K562 (cell line): ENCODE data around the gene BRWD1. TPM values are rescaled to one million over a fixed set of nuclear protein-coding genes. Genes with fewer than 3 reads are reported as not detected.

Experiments
- ATF1 ChIP-seq, 2 experiments: fragments of 450-650 bp in 1 of 2; IDR thresholded peaks; 2 replicates each; pipeline ENCODE4 v1.6.1; 2016; ENCODE audit warnings: missing compliant biosample characterization in 1 of 2, missing genetic modification characterization in 1 of 2
- CXXC5 ChIP-seq: fragments of 250-450 bp; sonication (Bioruptor Pico); IDR thresholded peaks from 2 replicates; pipeline ENCODE4 v1.8.0; 2022; ENCODE audit warnings: inconsistent platforms, mild to moderate bottlenecking, moderate library complexity
- E2F5 ChIP-seq: sonication (generic); formaldehyde crosslinking; IDR thresholded peaks from 2 replicates; pipeline ENCODE4 v1.8.0; 2022; ENCODE audit warnings: mild to moderate bottlenecking, missing genetic modification reagents
- E4F1 ChIP-seq: fragments of 250-450 bp; sonication (Bioruptor Pico); IDR thresholded peaks from 2 replicates; pipeline ENCODE4 v1.5.0; 2021; ENCODE audit warnings: mild to moderate bottlenecking, borderline replicate concordance
- GABPB1 ChIP-seq: sonication (generic); formaldehyde crosslinking; IDR thresholded peaks from 2 replicates; pipeline ENCODE4 v1.8.0; 2022; ENCODE audit warnings: mild to moderate bottlenecking, missing genetic modification reagents
- HES1 ChIP-seq: fragments of 450-650 bp; IDR thresholded peaks from 2 replicates; pipeline ENCODE4 v1.6.1; 2016; ENCODE audit warnings: low read depth, mild to moderate bottlenecking, moderate library complexity
- HMGN3 ChIP-seq: IDR thresholded peaks from 2 replicates; pipeline ENCODE4 v1.6.1; 2011; ENCODE audit warnings: borderline replicate concordance, low read depth, mild to moderate bottlenecking, mixed read lengths, low read length; ENCODE audit not compliant: insufficient read length; ENCODE audit errors: extremely low read depth
- KAT7 ChIP-seq: sonication (generic); formaldehyde crosslinking; IDR thresholded peaks from 2 replicates; pipeline ENCODE4 v1.8.0; 2022; ENCODE audit warnings: missing genetic modification reagents, mild to moderate bottlenecking, borderline replicate concordance
- MBD2 ChIP-seq: sonication (generic); IDR thresholded peaks from 2 replicates; pipeline ENCODE4 v1.6.1; 2016; ENCODE audit warnings: low read depth, borderline replicate concordance
- NFYB ChIP-seq: IDR thresholded peaks from 2 replicates; pipeline ENCODE4 v1.6.1; 2011; ENCODE audit warnings: mild to moderate bottlenecking, moderate library complexity; ENCODE audit not compliant: insufficient read length; ENCODE audit errors: extremely low read depth
- PHB2 ChIP-seq: fragments of 450-650 bp; IDR thresholded peaks from 2 replicates; pipeline ENCODE4 v1.6.1; 2017; ENCODE audit warnings: low read depth
- POLR2G ChIP-seq: fragments of 200-400 bp; formaldehyde crosslinking; IDR thresholded peaks from 2 replicates; pipeline ENCODE4 v1.6.1; 2017; ENCODE audit warnings: low read depth, mild to moderate bottlenecking, antibody characterized with exemption, low read length, moderate library complexity
- RB1 ChIP-seq: fragments of 450-650 bp; IDR thresholded peaks from 2 replicates; pipeline ENCODE4 v1.6.1; 2017; ENCODE audit warnings: low read depth, mild to moderate bottlenecking
- SOX6 ChIP-seq: fragments of 450-650 bp; IDR thresholded peaks from 2 replicates; pipeline ENCODE4 v1.6.1; 2014; ENCODE audit warnings: mild to moderate bottlenecking
- YY1 ChIP-seq, 3 experiments: IDR thresholded peaks; 2 replicates each; pipeline ENCODE4 v1.6.1; 2011; ENCODE audit warnings: low read length in 2 of 3, mild to moderate bottlenecking in 2 of 3, moderate library complexity in 2 of 3, borderline replicate concordance in 1 of 3, control low read depth in 1 of 3, low read depth in 1 of 3; ENCODE audit not compliant: insufficient read depth in 3 of 3, insufficient replicate concordance in 2 of 3, control insufficient read depth in 1 of 3, insufficient read length in 1 of 3; ENCODE audit errors: extremely low read depth in 1 of 3
- ZFPM2 ChIP-seq: fragments of 250-450 bp; sonication (Bioruptor Pico); IDR thresholded peaks from 2 replicates; pipeline ENCODE4 v1.5.1; 2022; ENCODE audit warnings: mild to moderate bottlenecking
- ZNF277 ChIP-seq: fragments of 250-450 bp; sonication (Bioruptor Pico); IDR thresholded peaks from 2 replicates; pipeline ENCODE4 v1.8.0; 2022; ENCODE audit warnings: inconsistent platforms, mild to moderate bottlenecking, moderate library complexity, borderline replicate concordance
- ZNF740 ChIP-seq, 3 experiments: fragments of 200-800 bp in 1 of 3; sonication (Bioruptor generic) in 1 of 3; sonication (generic) in 1 of 3; formaldehyde crosslinking in 1 of 3; IDR thresholded peaks; 2 replicates each; pipeline versions ENCODE4 v1.6.1 to v1.8.0; 2016 to 2022; ENCODE audit warnings: mild to moderate bottlenecking in 2 of 3, missing compliant biosample characterization in 2 of 3, missing genetic modification characterization in 2 of 3, missing genetic modification reagents in 1 of 3
- polyA plus RNA-seq, 8 experiments: library from polyadenylated mRNA; depleted of rRNA in 4 of 8; stranded (reverse) in 5 of 8; unstranded in 3 of 8; fragments of >200 nt; fragmentation: Nextera tagmentation in 2 of 8; fragmentation: Illumina TruSeq in 1 of 8; extraction: Ambion mirVana in 2 of 8; extraction: Trizol in 1 of 8; gene quantifications; 2 replicates each; pipeline versions ENCODE4 v1.2.1 to v1.2.3, GENCODE V29; 2011 to 2014; ENCODE audit warnings: inconsistent platforms in 1 of 8, missing spikeins in 1 of 8
- total RNA-seq, 7 experiments: library from RNA; depleted of rRNA in 6 of 7; stranded (reverse); fragments of >200 nt in 6 of 7; fragmentation: Illumina TruSeq in 2 of 7; extraction: Trizol in 2 of 7; gene quantifications; 2 replicates each; pipeline versions ENCODE4 v1.2.1 to v1.2.3, GENCODE V29; 2011 to 2021; ENCODE audit warnings: low replicate concordance in 1 of 7

Gene BRWD1
- total and polyA plus RNA-seq, 9 of the 15 experiments (the other 6 are each of a cell fraction or from before 2014, with no cell fraction given): 10.1 to 60.2 (median 34.1) TPM

GRCh38 chr21:39312112-39313041, 1.1 kb downstream of the BRWD1 start (continued):
- TF ChIP-seq SOX6: peak; percentile 35; the same call in 1 of the 2 replicates
- TF ChIP-seq YY1 (IDR thresholded peaks at IDR 0.05; ENCODE audit: borderline replicate concordance in 1 of 3, control insufficient read depth in 1 of 3, extremely low read depth in 1 of 3, insufficient read depth in 3 of 3, insufficient read length in 1 of 3, insufficient replicate concordance in 2 of 3, low read depth in 1 of 3, low read length in 2 of 3): peak in 1 of 3 experiments; percentile 54
- 0 out of 2 replicates have a peak, but pooled peaks have one; percentile 31 for TF ChIP-seq KAT7 (CRISPR knock-in tag)
- TF ChIP-seq E2F5 (CRISPR knock-in tag): no peak
- TF ChIP-seq PHB2: no peak
- TF ChIP-seq MBD2: peak; percentile 90
- TF ChIP-seq CXXC5: peak; percentile 75
- TF ChIP-seq HMGN3: peak; percentile 80
- no peak for TF ChIP-seq ATF1 (CRISPR knock-in tag; IDR thresholded peaks at IDR 0.05)
- TF ChIP-seq ATF1 (tag; IDR thresholded peaks at IDR 0.05): peak; percentile 68
- TF ChIP-seq GABPB1: 0 out of 2 replicates have a peak, but pooled peaks have one; percentile 14
- peak; percentile 31; the same call in 1 of the 2 replicates for TF ChIP-seq HES1
- TF ChIP-seq ZNF740 (CRISPR knock-in tag; IDR thresholded peaks at IDR 0.05): peak; percentile 76
- peak in 1 of 2 experiments; percentile 46; a peak in 1 of 4 replicates for TF ChIP-seq ZNF740 (tag; IDR thresholded peaks at IDR 0.05)
- TF ChIP-seq POLR2G: peak; percentile 62
- no peak for TF ChIP-seq ZNF277 (CRISPR knock-in tag)
- TF ChIP-seq RB1: peak; percentile 41; the same call in 1 of the 2 replicates
- peak; percentile 41; the same call in 1 of the 2 replicates for TF ChIP-seq E4F1
- TF ChIP-seq ZFPM2 (CRISPR knock-in tag): no peak
- TF ChIP-seq NFYB: peak; percentile 92
